Upper lobe of left lung (tissue), 4 donors: ENCODE data around the gene OTOG.

Experiments used
- EP300 ChIP-seq, 4 donors: sonication (generic); formaldehyde crosslinking; IDR thresholded peaks; one replicate each; pipeline ENCODE4 v1.5.1; 2017; ENCODE audit warnings: antibody characterized with exemption in 4 of 4, control low read depth in 2 of 4
- POLR2A ChIP-seq, 4 donors: fragments of 450-650 bp; IDR thresholded peaks; one replicate each; pipeline ENCODE4 v1.5.1; 2016 to 2017; ENCODE audit warnings: antibody characterized with exemption in 4 of 4, mild to moderate bottlenecking in 2 of 4
- POLR2AphosphoS5 ChIP-seq, 2 donors: sonication (generic); formaldehyde crosslinking; IDR thresholded peaks; one replicate each; pipeline ENCODE4 v1.5.1; 2017; ENCODE audit warnings: antibody characterized with exemption in 2 of 2
- TF ChIP-seq, protein P1 (sequence below), 6 experiments: fragments of 450-650 bp in 4 of 6; fragments of 200-600 bp in 2 of 6; sonication (generic) in 2 of 6; IDR thresholded peaks; one replicate each; pipeline ENCODE4 v1.5.1; 2016 to 2019; ENCODE audit warnings: antibody characterized with exemption in 6 of 6

DNA sequence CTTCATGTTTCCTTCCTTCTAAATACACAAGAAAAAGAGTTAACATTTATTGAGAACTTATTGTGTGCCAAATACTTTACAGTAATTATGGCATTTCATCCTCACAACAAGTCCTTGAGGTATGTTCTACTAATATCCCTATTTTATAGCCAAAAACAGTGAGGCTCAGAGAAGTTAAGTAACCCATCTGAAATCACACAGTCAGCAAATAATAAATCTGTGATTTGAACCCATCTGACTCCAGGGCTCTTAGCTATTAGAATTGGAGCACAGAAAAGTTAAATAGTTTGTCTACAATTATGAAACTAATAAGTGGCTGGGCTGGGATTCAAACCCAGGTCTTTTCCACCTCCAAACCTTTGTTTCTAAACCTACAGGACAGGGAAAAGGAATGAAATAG lies 135.8 kb downstream of the OTOG start:
- TF ChIP-seq, protein P1, sequence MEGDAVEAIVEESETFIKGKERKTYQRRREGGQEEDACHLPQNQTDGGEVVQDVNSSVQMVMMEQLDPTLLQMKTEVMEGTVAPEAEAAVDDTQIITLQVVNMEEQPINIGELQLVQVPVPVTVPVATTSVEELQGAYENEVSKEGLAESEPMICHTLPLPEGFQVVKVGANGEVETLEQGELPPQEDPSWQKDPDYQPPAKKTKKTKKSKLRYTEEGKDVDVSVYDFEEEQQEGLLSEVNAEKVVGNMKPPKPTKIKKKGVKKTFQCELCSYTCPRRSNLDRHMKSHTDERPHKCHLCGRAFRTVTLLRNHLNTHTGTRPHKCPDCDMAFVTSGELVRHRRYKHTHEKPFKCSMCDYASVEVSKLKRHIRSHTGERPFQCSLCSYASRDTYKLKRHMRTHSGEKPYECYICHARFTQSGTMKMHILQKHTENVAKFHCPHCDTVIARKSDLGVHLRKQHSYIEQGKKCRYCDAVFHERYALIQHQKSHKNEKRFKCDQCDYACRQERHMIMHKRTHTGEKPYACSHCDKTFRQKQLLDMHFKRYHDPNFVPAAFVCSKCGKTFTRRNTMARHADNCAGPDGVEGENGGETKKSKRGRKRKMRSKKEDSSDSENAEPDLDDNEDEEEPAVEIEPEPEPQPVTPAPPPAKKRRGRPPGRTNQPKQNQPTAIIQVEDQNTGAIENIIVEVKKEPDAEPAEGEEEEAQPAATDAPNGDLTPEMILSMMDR (IDR thresholded peaks at IDR 0.05) = no peak
- TF ChIP-seq POLR2A (IDR thresholded peaks at IDR 0.05) = no peak
- no peak for TF ChIP-seq EP300 (IDR thresholded peaks at IDR 0.05)
- TF ChIP-seq POLR2AphosphoS5 (IDR thresholded peaks at IDR 0.05) = no peak
